ENCODE results near the gene EYA3.

DNA sequence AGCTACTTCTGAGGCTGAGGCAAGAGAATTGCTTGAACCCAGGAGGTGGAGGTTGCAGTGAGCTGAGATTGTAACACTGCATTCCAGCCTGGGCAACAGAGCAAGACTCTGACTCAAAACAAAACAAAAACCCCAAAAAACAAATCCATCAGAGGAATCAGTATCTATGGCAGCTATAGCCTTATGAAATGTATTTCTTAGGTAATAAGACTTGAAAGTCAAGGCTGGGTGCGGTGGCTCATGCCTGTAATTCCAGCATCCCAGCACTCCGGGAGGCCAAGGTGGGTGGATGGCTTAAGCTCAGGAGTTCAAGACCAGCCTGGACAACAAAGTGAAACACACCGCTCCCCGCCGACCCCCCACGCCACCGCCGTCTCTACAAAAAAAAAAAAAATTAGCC lies 31.1 kb upstream of the EYA3 start:
- TF ChIP-seq, protein P1, sequence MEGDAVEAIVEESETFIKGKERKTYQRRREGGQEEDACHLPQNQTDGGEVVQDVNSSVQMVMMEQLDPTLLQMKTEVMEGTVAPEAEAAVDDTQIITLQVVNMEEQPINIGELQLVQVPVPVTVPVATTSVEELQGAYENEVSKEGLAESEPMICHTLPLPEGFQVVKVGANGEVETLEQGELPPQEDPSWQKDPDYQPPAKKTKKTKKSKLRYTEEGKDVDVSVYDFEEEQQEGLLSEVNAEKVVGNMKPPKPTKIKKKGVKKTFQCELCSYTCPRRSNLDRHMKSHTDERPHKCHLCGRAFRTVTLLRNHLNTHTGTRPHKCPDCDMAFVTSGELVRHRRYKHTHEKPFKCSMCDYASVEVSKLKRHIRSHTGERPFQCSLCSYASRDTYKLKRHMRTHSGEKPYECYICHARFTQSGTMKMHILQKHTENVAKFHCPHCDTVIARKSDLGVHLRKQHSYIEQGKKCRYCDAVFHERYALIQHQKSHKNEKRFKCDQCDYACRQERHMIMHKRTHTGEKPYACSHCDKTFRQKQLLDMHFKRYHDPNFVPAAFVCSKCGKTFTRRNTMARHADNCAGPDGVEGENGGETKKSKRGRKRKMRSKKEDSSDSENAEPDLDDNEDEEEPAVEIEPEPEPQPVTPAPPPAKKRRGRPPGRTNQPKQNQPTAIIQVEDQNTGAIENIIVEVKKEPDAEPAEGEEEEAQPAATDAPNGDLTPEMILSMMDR (IDR thresholded peaks at IDR 0.05; ENCODE audit: low read depth, low read length, poor library complexity, severe bottlenecking): no peak
- TF ChIP-seq EZH2phosphoT487 (IDR thresholded peaks at IDR 0.05; ENCODE audit: borderline replicate concordance, low read length): no peak

Data from DOHH2 (cell line).